DMS79 (cell line): ENCODE measurements around the gene NUP54.
A peak's percentile ranks its signal among the peaks of the same experiment; 100 is the strongest.

ENCODE experiments used
- DNase-seq: peaks from one replicate; lab custom pipeline; 2025; lab: John Stamatoyannopoulos, UW

The NUP54 gene

DNA sequence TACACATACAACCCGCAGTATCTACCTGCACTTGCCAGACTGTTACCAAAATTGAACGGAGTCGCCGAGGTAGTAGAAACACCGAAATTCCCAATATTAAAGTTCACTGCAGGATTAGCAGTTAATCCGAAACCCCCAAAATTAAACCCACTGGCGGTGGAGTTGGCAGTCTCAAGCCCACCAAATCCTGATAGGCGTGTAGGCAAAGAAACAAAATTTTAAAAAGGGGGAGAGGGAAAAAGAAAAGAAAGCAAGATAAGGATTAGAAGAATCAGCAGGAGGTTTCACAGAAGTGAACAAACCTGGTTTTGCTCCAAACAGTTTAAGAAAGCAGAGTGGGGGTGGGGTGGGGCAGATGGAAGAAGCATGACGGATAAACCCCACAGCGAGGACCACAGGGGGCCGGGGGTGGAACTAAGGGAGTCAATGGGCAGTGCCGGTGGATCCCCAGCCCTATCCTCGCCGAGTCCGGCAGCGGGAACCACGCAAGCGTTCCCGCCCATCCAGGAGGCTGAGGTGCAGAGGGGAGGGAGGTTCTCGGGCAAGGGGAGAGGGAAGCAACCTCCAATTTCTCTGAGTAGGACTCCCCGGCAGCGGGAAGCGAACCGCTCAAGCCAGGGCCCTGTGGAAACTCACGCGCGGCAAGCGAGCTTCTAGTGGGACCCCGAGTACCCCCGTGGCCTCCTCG is 599 bp downstream of the NUP54 start:
- DNase-seq = peak; percentile 36

DNA sequence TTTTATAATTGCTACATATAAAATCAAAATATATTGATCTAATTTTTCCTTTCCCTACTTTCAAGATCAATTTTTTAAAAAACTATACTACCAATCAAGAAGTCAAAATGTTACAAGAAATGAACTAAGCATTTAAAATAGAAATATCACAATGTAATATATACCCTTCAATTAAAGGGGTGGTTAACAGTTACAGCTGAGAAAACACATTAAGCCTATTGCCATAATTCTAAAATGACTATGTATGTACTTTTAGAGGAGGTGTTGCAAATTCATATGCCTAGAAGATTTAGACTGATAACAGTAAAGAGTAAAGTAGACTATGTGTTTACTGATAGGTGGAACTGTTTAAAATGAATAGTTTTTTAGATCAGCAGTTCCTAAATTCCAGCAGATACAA is 3.7 kb downstream of the NUP54 start:
- no peak for DNase-seq

DNA sequence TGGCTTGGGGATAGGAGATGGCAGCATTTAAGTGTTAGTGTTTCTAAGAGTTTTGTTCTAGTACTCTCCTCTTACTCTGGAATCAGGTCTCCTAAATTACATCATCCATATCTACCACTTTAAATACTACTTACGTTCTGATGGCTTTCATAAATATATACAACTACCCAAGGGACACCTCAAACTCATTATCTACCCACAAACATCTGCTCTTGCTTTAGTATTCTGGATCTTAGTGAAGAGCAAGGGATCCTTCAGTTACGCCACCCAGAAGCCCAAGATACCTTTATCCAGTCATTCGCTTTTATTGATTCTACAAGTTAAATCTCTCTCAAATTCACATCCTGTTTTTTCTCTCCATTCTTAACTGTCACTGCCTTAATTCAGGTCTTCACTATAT is 7.0 kb downstream of the NUP54 start:
- no peak for DNase-seq

DNA sequence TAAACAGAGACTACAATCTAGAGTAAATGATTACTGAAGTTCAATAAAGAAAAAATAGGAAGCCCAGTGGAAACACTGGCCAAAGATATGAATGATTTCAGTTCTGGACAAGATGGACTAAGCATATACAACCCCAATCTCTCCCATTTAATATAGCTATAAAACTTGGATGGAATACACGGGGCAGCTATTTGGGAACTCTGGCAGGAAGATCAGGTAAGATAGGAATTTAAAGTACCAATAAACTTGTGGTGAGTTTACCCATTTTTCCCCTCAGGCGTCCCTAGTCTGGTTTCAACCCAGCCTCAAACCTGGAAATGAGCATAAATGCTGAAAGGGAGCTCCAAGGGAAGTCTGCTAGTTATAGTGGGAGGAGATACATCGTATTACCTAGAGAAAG is 20.4 kb downstream of the NUP54 start:
- DNase-seq = no peak

DNA sequence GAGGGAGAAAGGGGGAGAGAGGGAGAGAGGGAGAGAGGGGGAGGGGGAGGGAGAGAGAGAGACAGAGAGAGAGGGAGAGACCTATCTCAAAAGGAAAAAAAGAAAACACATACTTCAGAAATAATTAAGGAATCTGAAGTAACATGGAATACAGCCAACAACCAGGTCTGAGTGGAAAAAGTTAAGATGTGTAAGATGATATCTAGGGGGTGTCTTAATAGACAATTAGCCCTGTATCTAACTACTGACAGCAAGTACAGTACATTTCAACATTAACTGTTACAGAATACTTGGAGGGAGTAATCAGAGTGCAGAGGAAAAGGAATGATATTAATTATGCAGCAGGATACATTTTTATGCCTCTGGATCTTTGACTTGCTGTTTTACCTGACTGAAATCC is 22.4 kb downstream of the NUP54 start:
- no peak for DNase-seq

DNA sequence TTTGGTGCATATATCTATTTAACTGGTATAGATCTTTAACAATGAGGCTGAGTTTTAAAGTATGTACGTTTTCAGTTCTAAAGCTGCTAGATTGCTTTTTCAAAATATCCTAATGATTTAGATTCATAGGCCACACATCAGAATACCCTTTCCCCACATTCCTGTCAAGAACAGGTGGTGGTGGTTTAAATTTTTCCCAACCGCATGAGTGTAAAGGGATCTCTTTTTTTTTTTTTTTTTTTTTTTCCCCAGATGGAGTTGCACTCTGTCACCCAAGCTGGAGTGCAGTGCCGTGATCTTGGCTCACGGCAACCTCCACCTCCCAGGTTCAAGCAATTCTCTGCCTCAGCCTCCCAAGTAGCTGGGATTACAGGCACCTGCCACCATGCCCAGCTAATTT is 28.0 kb downstream of the NUP54 start:
- no peak for DNase-seq

DNA sequence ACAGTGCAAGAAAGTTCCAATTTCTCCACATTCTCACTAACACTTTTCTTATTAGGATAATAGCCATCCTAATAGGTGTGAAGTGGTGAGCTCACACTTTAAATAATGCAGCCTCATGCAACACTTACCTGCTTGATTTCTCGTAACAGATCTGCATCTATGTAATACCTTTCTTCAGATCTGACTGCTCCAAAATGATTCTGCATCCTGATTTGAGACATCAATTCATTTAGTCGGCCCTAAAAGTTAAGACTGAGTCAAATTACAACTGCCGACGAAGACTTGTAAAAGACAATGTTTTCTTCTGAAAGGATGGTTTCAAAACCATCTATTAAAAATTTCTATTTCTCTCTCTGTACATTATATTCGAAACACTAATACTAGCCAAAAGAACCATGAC is 30.7 kb downstream of the NUP54 start:
- DNase-seq = no peak

DNA sequence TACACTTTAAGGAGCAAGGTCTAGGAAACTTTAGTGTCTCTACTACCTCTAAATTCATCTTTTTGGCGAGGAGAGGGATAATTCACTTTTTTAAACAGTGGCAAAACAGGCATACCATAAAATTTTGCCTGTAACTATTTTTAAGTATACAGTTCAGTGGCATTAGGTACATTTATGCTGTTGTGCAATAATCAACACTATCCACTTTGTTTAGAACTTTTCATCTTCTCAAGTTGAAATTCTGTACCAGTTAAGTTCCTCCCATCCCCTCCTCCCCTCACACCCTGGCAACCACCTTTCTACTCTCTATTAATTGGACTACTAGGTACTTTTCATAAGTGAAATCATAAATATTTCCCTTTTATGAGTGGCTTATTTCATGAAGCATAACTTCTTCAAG is 31.4 kb downstream of the NUP54 start:
- no peak for DNase-seq

DNA sequence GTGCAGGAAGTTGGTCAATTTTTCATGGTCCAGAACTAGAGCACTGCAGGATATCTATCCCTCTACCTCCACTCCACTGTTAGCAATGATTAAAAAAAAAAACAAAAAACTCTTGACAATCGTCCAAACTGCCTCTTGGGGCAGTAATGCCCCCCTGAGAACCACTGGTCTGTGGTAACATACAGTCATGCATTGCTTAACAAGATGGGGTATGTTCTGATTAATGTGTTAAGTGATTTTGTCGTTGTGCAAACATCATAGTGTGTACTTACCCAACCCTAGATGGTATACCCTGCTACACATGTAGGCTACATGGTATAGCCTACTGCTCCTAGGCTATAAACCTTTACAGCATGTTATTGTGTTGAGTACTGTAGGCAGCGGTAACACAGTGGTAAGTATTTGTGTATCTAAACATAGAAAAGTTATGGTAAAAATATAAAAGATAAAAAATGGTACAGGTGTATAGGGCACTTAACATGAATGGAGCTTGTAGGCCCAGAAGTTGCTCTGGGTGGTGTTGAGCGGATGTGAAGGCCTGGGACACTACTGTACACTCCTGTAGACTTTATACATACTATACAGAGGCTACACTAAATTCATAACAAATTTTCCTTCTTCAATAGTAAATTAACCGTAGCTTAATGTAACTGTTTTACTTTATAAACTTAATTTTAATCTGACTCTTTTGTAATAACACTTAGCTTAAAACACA is 39.6 kb downstream of the NUP54 start:
- DNase-seq = no peak

DNA sequence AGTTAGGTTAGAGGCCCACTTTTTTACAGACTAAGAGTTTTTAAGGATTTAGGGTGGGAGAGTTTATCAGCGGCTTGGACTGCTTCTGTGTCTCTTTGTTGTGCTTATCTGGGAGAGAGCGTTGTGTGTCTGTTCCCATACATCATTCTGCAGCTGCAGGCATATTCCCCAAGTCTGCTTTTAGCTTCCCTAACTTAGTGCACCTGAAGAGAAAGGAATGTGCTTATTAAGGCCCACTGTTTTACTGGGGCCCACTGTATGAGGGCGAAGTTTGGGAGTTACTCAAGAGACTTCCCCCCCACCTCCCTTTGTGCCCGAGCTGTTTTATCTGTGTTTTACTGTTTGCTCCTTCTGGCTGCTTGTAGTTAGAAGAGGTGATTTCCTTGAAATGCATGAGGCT is 41.8 kb downstream of the NUP54 start:
- DNase-seq = no peak

DNA sequence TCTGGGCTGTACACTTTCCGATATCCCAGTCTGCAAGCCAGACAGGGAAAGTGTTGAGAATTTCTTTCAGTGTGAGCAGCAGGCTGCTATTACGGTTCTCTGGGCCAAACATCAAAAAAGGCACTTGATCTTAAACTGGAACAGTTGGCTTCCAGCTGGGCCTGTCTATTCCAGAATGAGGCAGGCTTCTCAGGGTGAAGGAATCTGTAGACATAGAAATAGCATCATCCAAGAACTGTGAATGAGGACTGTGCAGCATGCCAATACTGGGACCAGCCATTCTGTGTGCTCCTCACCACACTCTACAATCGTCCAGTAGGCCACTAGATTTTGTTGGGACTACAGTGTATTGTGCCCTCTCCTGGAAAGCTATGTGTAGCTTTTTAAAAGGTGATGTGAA is 42.5 kb downstream of the NUP54 start:
- DNase-seq = no peak

DNA sequence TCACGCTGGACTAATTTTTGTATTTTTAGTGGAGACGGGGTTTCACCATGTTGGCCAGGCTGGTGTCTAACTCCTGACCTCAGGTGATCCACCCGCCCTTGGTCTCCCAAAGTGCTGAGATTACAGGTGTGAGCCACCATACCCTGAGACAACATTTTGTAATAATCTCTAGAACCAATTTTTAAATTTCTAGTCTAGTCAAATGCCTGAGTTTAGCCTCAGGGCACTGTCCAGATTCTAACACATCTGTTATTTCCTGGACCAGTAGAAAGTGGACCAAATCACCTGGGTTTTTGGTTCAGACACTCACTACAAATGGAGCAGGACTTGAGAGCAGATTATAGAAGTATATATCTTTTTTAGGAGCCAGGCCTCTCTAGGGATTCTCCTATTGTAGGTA is 52.1 kb downstream of the NUP54 start:
- DNase-seq = no peak

DNA sequence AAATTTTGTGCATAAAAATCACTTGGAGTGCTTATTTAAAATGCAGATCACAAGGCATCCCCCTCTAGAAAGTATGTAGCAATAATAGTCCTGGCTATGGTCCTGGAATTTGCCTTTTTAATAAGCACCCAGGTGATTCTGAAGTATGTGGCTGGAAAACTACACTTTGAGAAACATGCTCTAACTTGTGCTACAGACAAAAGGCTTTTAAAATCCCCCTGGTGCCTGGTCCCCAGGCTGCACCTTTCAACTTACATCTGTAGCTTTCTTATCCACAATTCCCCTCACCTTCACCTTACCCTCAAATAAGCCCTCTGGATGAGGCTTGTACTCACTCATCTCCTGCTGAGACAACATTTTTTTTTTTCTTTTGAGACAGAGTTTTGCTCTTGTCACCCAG is 52.6 kb downstream of the NUP54 start:
- DNase-seq = no peak

DNA sequence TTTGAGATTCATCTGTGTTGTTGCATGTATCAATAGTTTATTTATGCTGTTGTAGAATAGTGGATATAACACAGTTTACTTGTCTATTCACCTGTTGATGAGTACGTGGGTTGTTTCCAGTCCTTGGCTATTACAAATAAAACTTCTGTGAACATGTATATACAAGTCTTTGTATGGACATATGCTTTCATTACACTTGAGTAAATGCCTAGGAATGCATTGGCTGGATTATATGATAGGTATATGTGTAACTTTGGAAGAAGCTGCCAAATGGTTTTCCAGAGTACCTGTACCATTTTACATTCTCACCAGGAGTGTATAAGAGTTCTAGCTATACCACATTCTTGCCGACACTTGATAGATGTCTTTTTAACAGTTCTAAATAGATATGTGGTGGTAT is 57.1 kb downstream of the NUP54 start:
- DNase-seq = no peak

DNA sequence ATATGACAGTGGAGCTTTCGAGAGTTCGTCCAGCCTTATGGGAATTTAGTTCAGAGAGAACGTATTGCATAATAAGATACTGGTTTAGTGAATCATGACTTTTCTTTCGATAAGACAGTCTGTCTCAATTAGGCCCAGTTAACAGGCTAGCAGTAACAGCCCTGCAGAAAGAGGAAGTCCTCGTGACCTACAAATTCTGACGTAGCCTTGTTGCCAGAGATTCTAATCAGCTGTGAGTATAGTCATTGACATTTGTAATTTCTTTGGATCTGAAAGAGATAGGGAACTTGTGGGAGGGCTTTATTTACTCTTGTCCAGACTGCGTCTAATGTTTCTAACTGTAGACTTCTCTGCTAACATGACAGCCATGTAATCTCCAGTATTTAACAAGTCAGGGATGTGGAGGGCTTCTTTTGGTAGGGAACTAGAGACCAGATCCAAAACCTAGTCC is 57.9 kb downstream of the NUP54 start:
- no peak for DNase-seq

DNA sequence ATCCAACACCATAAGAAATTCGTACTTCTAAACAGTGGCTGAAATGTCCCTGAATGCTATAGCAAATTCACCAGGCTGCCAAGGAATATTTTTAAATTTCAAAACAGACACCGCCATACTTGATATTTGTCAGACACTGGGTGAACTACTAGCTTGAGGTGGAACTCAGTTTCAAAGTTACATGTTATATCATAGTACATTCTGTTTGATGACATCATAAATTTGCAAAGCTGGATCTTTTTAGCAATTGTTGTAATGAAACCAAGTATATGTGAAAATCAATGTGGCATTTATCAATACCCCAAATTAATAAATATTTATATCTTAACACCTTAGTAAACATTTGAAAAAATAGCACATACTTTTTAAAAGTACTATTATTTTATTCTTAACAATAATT is 59.5 kb downstream of the NUP54 start:
- DNase-seq = no peak

DNA sequence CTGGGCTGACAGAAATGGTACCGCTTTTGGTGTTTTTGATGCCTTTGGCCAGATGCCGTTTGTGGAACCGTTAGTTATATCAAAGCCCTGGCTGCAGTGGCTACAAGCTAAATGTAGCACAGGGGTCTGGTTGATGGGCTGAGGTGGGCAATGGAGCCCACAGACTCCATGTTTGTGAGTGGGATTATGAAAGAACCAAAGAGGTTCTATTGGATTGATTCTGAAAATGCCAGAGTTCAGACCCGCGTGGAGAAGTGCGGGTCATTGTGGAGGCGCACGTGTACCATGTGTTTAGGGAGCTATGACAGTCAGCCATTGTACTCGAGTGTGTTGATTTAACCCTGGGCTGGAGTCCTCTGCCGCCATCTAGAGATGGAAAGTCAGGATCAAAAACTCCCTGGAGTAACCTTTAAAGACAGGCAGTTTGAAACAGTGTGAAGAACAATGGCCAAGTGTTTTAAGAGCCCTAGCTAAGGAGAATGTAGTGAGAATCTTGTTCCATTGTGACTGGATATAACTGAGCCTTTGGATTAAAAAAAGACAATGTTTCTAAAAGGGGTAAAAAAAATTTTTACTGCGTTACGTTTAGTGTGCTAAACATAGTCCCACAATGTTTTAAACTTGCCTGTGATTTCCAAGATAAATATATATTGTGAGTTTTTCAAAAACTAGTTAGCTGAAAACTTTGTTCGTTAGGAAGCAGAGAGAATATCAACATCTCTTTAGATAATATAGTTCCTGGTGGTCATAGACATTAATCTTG is 61.0 kb downstream of the NUP54 start:
- DNase-seq = no peak

DNA sequence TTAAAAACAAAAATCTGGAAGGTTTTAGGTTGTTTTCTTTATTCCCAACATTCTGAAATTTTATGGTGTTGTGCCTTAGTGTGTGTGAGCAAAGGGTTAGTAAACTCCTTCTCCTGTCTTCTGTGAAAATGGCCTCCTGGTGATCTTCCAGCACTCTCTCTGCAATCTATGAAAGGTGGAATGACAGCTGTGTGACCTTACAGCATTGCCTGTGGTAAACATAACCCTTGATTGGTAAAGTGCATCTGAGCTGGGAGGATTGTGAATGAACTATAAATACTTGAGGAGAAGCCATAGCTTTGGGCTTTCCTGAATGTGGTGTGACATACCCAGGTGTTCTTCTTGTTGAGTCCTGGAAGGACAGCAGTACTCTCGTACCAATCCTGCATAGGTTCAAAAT is 63.7 kb downstream of the NUP54 start:
- no peak for DNase-seq

DNA sequence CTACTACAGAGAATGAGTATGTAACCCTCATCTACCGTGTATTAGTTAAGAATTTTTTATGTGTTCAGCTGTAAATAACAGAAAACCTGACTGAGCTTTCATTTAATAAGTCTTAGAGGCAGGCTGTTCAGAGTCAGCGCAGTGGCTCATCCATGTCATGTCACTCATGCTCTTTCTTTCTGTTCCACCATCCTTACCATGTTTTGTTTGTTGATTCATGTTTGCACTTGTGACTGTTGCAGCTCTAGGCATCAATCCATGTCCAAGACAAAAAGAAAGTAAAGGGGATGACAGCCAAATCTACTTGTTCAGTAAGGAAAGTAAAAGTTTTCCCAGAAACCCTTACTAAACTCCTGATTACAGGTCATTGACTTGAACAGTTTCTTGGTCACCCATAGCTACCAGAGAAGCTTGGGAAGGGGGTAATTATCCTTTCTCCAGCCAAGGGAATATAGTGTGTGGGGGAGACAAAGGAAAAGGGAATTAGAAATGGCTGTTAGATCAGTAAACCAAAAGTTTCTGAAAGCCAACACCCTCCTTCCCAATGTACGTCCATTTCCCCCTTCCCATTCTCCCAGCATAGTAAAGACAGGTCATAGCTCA is 64.7 kb downstream of the NUP54 start:
- no peak for DNase-seq

DNA sequence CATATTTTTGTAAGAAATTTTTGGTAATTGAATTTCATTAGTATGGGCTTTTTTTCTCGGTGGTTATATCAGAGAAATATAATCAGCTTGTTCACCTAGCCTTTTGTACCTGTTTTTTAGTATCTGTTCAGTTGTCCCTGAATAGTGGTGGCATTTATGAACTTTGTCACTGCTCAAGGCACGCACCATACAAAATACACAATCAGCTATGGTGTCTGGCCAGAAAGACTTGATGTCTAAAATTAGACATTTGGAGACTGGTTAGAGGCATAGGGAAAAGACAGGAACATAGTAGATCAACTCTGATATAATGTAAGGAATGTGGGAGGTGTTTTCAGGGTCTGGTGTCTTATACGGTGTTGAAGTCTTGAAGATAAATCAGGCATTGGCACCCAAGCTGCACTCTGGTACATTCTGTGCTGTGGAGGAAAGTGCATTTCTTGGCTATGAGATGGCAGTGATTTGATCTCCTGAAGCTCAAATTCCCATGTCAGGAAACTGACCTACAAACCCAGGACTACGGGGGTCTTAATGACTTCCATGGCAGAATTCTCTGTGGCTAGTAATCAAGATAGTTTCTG is 70.1 kb downstream of the NUP54 start:
- no peak for DNase-seq

DNA sequence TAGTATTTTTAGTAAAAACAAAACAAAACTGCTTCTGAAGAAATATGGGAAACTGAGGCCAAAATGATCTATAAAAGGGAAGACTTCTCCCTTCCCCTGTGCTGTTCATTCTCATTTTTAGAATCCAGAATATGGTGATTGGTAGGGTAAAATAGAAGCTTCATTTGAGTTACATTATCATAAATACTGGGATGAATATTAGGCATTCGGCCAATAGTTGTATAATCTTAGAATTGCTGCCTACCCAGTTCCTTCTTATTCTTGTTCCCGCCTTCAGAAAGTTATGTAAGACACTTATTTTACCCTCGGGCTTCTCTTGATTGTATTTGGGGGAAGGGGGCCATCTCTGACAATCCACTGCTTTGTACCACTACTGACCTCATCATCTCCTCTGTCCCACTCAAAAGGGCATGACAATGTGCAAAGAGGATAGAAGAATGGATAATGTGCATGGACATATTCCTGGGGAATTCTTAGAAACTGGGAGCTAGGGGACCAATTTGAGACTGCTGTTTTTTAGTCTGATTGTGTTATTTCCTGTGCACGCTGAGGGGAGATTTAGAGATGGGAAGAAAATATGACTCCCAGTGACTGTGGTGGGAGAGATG is 73.1 kb downstream of the NUP54 start:
- DNase-seq = no peak

DNA sequence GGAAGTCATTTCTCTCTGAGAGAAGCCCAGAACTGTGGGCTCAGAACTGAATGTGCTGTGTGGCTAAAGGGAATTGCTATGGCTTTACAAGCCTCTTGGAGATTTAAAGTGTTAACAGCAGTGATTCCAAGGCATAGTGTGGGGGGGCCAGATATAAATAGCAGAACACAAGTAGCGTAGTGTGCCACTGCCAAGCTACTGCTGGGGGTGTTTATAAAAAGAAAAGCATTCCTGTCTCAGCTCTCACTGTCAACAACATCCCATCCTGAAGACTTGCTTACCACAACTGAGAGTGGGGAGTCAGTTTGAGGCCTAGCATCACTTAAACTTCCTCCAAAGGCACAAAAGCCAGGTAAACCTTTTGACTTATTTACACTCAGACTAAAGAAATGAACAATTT is 73.7 kb downstream of the NUP54 start, which contains the start of gene ART3:
TSS of gene ART3 (plus strand) at position 242 of the 400 bp plus-strand sequence. CDS start 1,181 bp downstream, outside the sequence.
- no peak for DNase-seq
